OCI-LY7 (cell line): Measurements from ENCODE around the gene SV2B. TPM values are rescaled to one million over a fixed set of nuclear protein-coding genes. Genes with fewer than 3 reads are reported as not detected.

Source experiments
- BruUV-seq: library from RNA; stranded (reverse); fragments of 400-500 nt; replicated peaks from 2 replicates; lab custom pipeline; 2021; lab: Mats Ljungman, UMichigan
- CTCF ChIA-PET: fragments of 300-600 bp; sonication (Branson Sonifier 250); formaldehyde crosslinking; loops from one replicate; lab custom pipeline; 2022; ENCODE audit warnings: antibody characterized with exemption; ENCODE audit not compliant: unreplicated experiment; lab: Charles Lee
- POLR2A ChIA-PET: fragments of 300-600 bp; sonication (Branson Sonifier 250); formaldehyde crosslinking; loops from one replicate; lab custom pipeline; 2022; ENCODE audit warnings: antibody characterized with exemption; lab: Charles Lee
- DNase-seq: peaks from one replicate; pipeline ENCODE4 v3.0.0-alpha.2; 2015; ENCODE audit warnings: low spot score
- H2AFZ ChIP-seq: fragments of 200-600 bp; sonication (generic), shearing (Covaris generic); 2 replicates; pipeline ENCODE4 v1.6.1; 2014; ENCODE audit warnings: mild to moderate bottlenecking, antibody characterized with exemption, low read length, moderate library complexity
- H3K27ac ChIP-seq: fragments of 200-600 bp; sonication (generic); 2 replicates; pipeline ENCODE4 v1.5.1; 2014; ENCODE audit warnings: mixed run types, low read depth, mild to moderate bottlenecking, moderate library complexity, low read length, inconsistent platforms; ENCODE audit not compliant: poor library complexity, severe bottlenecking
- H3K36me3 ChIP-seq: fragments of 200-600 bp; sonication (generic); 2 replicates; pipeline ENCODE4 v1.6.1; 2014; ENCODE audit warnings: mild to moderate bottlenecking, antibody characterized with exemption, low read length, moderate library complexity, mixed read lengths; ENCODE audit not compliant: insufficient read depth
- H3K4me1 ChIP-seq: fragments of 200-600 bp; sonication (generic); 2 replicates; pipeline ENCODE4 v1.5.1; 2014; ENCODE audit warnings: mild to moderate bottlenecking, low read length; ENCODE audit not compliant: insufficient read depth, poor library complexity, severe bottlenecking
- H3K4me2 ChIP-seq: fragments of 200-600 bp; sonication (generic); 2 replicates; pipeline ENCODE4 v1.6.1; 2014; ENCODE audit warnings: mild to moderate bottlenecking, low read length
- H3K4me3 ChIP-seq: fragments of 200-600 bp; sonication (generic); 2 replicates; pipeline ENCODE4 v1.5.1; 2014; ENCODE audit warnings: mild to moderate bottlenecking, low read depth, low read length; ENCODE audit not compliant: poor library complexity, severe bottlenecking
- H3K79me2 ChIP-seq: fragments of 200-600 bp; sonication (generic); 2 replicates; pipeline ENCODE4 v1.6.1; 2016; ENCODE audit warnings: low read depth, mild to moderate bottlenecking, low read length, moderate library complexity, mixed read lengths; ENCODE audit not compliant: insufficient read depth
- H3K9me2 ChIP-seq: fragments of 200-600 bp; sonication (generic); 2 replicates; pipeline ENCODE4 v1.6.1; 2016; ENCODE audit warnings: mild to moderate bottlenecking, low read length, mixed read lengths; ENCODE audit not compliant: insufficient read depth
- H3K9me3 ChIP-seq: fragments of 200-600 bp; sonication (generic); 2 replicates; pipeline ENCODE4 v1.6.1; 2014; ENCODE audit warnings: mild to moderate bottlenecking, mixed run types, low read length, mixed read lengths
- H4K20me1 ChIP-seq: fragments of 200-600 bp; sonication (generic); 2 replicates; pipeline ENCODE4 v1.6.1; 2014; ENCODE audit warnings: mild to moderate bottlenecking, antibody characterized with exemption, low read length, moderate library complexity, mixed read lengths; ENCODE audit not compliant: insufficient read depth
- CTCF ChIP-seq: fragments of 200-600 bp; sonication (generic); conservative IDR thresholded peaks from 2 replicates; pipeline ENCODE4 v1.5.1; 2014; ENCODE audit warnings: mild to moderate bottlenecking, antibody characterized with exemption, low read length, moderate library complexity, mixed read lengths
- EZH2phosphoT487 ChIP-seq: fragments of 200-600 bp; sonication (generic); IDR thresholded peaks from 2 replicates; pipeline ENCODE4 v1.6.1; 2018; ENCODE audit warnings: low read depth, borderline replicate concordance, mild to moderate bottlenecking, mixed run types, antibody characterized with exemption, low read length, moderate library complexity, mixed read lengths
- intact Hi-C: fragments of 100-400 bp; cut with micrococcal nuclease; formaldehyde crosslinking; loops from one replicate; pipeline ENCODE4 v1.10.0; 2022; ENCODE audit not compliant: unreplicated experiment
- total RNA-seq, 2 experiments: library from RNA; depleted of rRNA in 1 of 2; stranded (reverse); fragments of >200 nt in 1 of 2; shearing (Covaris generic) in 1 of 2; gene quantifications; 2 replicates each; pipeline ENCODE4 v1.2.3, GENCODE V29; 2014 to 2022

The SV2B gene
- total RNA-seq, 2 experiments from 2014 or later: 0.15 TPM; not detected in 1

- Histone ChIP-seq H3K9me2 (no peaks in the 10 kb centered on the region), H4K20me1 (no peaks in the 10 kb centered on the region), H3K4me2 (no peak overlapping the region), H3K4me3 (no peak overlapping the region), H3K9me3 (no peaks in the 10 kb centered on the region), H3K4me1 (no peaks in the 10 kb centered on the region), H3K27ac (no peak overlapping the region), H2AFZ (no peak overlapping the region), H3K36me3 (no peaks in the 10 kb centered on the region), H3K79me2 (no peaks in the 10 kb centered on the region)
- BruUV-seq: no TSS peak
- intact Hi-C loops: no loop called here
- POLR2A ChIA-PET: no interaction called here
- no peak for TF ChIP-seq CTCF
- TF ChIP-seq EZH2phosphoT487: no peak
- CTCF ChIA-PET: no interaction called here
- no peak for DNase-seq
Observed at GRCh38 chr15:91152896-91153581, 53.0 kb downstream of the SV2B start.

- TF ChIP-seq CTCF: no peak
- no peak for TF ChIP-seq EZH2phosphoT487
- Histone ChIP-seq H3K4me3 (no peak overlapping the region), H3K27ac (no peak overlapping the region), H3K36me3 (no peaks in the 10 kb centered on the region), H3K9me2 (no peaks in the 10 kb centered on the region), H3K79me2 (no peaks in the 10 kb centered on the region), H3K4me1 (no peaks in the 10 kb centered on the region), H3K4me2 (no peak overlapping the region), H2AFZ (no peak overlapping the region), H4K20me1 (no peaks in the 10 kb centered on the region), H3K9me3 (no peaks in the 10 kb centered on the region)
- DNase-seq: no peak
- no TSS peak for BruUV-seq
- intact Hi-C loops: no loop called here
- POLR2A ChIA-PET: no interaction called here
- CTCF ChIA-PET: no interaction called here
Observed at GRCh38 chr15:91153954-91154353, 53.9 kb downstream of the SV2B start.

- POLR2A ChIA-PET: interaction anchor here (1.1 kb wide), 1 partner anchor 30 kb away, joined by 4 read pairs; no protein-coding TSS in a partner anchor
- TF ChIP-seq CTCF (no peak), EZH2phosphoT487 (no peak)
- Histone ChIP-seq H3K9me3 (no peaks in the 10 kb centered on the region), H4K20me1 (no peaks in the 10 kb centered on the region), H3K9me2 (no peaks in the 10 kb centered on the region), H3K27ac (no peak overlapping the region), H3K36me3 (no peaks in the 10 kb centered on the region), H3K79me2 (no peaks in the 10 kb centered on the region), H3K4me1 (no peaks in the 10 kb centered on the region), H3K4me3 (no peak overlapping the region), H2AFZ (no peak overlapping the region), H3K4me2 (no peak overlapping the region)
- intact Hi-C loops: no loop called here
- CTCF ChIA-PET: no interaction called here
- no TSS peak for BruUV-seq
- no peak for DNase-seq
Observed at GRCh38 chr15:91156175-91156726, 56.2 kb downstream of the SV2B start.
